Esophagus squamous epithelium (tissue), 5 donors: ENCODE data around the gene OBSCN. TPM values are rescaled to one million over a fixed set of nuclear protein-coding genes. Genes with fewer than 3 reads are reported as not detected.

Source experiments
- DNase-seq: peaks from one replicate; lab custom pipeline; 2025; lab: John Stamatoyannopoulos, UW
- H3K27ac ChIP-seq, 4 donors: fragments of 200-600 bp; sonication (generic); one replicate each; pipeline ENCODE4 v1.5.1; 2016 to 2019; ENCODE audit warnings: mild to moderate bottlenecking in 1 of 4
- H3K27me3 ChIP-seq, 4 donors: fragments of 200-600 bp; sonication (generic); 1 replicate in 3 of 4; 2 replicates in 1 of 4; pipeline versions ENCODE4 v1.5.1 to v1.6.0; 2017 to 2021; ENCODE audit warnings: antibody characterized with exemption in 1 of 4
- H3K36me3 ChIP-seq, 3 donors: fragments of 200-600 bp; sonication (generic); one replicate each; pipeline ENCODE4 v1.5.1; 2016 to 2019
- H3K4me1 ChIP-seq, 3 donors: fragments of 200-600 bp; sonication (generic); one replicate each; pipeline ENCODE4 v1.5.1; 2017 to 2019
- H3K4me3 ChIP-seq, 4 donors: fragments of 200-600 bp; sonication (generic); 1 replicate in 3 of 4; 2 replicates in 1 of 4; pipeline ENCODE4 v1.5.1; 2016 to 2019; ENCODE audit warnings: mild to moderate bottlenecking in 2 of 4, moderate library complexity in 1 of 4
- H3K9me3 ChIP-seq, 3 donors: fragments of 200-600 bp; sonication (generic); one replicate each; pipeline ENCODE4 v1.5.1; 2016 to 2019
- POLR2A ChIP-seq, 4 donors: fragments of 450-650 bp; IDR thresholded peaks; one replicate each; pipeline ENCODE4 v1.6.1; 2017; ENCODE audit warnings: antibody characterized with exemption in 4 of 4, mild to moderate bottlenecking in 4 of 4, moderate library complexity in 3 of 4
- WGBS, 2 donors: methylation state at CpG; one replicate each; pipeline ENCODE4 v1.1.5; 2018; 5-methylcytosine and 5-hydroxymethylcytosine counted together
- intact Hi-C: fragments of 100-400 bp; cut with DNase I; formaldehyde crosslinking; loops from one replicate; pipeline ENCODE4 v1.15.0; 2022
- total RNA-seq, 4 donors: library from RNA; depleted of rRNA; stranded (reverse); fragments of >200 nt; gene quantifications; one replicate each; pipeline ENCODE4 v1.1.0, GENCODE V29; 2016
- TF ChIP-seq, protein P1 (sequence below), 6 experiments: fragments of 450-650 bp in 4 of 6; fragments of 200-600 bp in 2 of 6; sonication (generic) in 2 of 6; IDR thresholded peaks; one replicate each; pipeline ENCODE4 v1.5.1; 2016 to 2019; ENCODE audit warnings: antibody characterized with exemption in 6 of 6, mild to moderate bottlenecking in 4 of 6, moderate library complexity in 4 of 6
- donor health status: DM: yes; HTN: yes; CAD: no.

Gene OBSCN
- total RNA-seq, 4 donors from 2014 or later: 4.0 to 53.2 (median 13.8) TPM

GRCh38 chr1:228308628-228309325, 100.9 kb downstream of the OBSCN start:
- Histone ChIP-seq H3K4me3 (no peak overlapping the region), H3K27me3 (peaks cover 0 to 10% (median 0%) of the 10 kb centered on the region in 4 donors), H3K36me3 (peaks cover 0 to 14% (median 0%) of the 10 kb centered on the region in 3 donors), H3K4me1 (no peaks in the 10 kb centered on the region), H3K27ac (no peak overlapping the region), H3K9me3 (peaks cover 0 to 14% (median 9%) of the 10 kb centered on the region in 3 donors)
- intact Hi-C loops: no loop called here
- WGBS, 2 donors: 59 to 96% methylated on average over 3 to 5 of the region's 8 CpGs
- TF ChIP-seq, protein P1, sequence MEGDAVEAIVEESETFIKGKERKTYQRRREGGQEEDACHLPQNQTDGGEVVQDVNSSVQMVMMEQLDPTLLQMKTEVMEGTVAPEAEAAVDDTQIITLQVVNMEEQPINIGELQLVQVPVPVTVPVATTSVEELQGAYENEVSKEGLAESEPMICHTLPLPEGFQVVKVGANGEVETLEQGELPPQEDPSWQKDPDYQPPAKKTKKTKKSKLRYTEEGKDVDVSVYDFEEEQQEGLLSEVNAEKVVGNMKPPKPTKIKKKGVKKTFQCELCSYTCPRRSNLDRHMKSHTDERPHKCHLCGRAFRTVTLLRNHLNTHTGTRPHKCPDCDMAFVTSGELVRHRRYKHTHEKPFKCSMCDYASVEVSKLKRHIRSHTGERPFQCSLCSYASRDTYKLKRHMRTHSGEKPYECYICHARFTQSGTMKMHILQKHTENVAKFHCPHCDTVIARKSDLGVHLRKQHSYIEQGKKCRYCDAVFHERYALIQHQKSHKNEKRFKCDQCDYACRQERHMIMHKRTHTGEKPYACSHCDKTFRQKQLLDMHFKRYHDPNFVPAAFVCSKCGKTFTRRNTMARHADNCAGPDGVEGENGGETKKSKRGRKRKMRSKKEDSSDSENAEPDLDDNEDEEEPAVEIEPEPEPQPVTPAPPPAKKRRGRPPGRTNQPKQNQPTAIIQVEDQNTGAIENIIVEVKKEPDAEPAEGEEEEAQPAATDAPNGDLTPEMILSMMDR (IDR thresholded peaks at IDR 0.05): no peak
- TF ChIP-seq POLR2A (IDR thresholded peaks at IDR 0.05): no peak
- no peak for DNase-seq

DNA sequence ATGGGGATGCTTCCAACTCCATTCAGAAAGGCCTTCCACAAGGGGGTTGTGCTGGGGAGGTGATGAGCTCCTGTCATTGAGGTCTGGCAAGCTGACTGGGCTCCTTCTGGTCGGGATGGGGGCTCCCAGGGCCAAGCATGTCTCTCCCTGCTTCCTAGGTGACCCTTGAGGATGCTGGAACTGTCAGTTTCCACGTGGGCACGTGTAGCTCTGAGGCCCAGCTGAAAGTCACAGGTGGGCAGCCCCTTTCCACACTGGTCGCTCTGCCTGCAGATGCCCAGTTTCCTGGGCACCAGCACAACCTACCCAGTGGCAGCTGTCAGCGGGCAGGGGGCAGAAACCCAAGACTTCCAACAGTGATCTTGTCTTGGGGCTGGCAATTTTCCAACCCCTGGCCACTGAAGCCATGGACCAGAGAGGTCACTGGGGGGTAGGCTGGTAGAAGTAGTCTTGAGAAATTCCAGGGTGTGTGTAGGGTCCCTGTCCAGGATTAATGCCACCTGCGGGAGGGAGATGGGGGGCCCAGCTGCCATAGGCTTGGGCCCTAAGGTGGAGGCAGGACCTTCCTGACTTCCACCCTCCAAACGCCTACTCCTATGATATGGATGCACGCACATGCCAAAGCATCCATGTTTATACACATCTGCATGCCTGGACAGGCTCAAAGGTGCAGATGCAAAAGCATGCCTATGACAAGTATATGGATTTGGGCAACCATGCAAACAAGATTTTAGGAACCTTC, 101.7 kb downstream of the OBSCN start:
- no peak for TF ChIP-seq POLR2A (IDR thresholded peaks at IDR 0.05)
- TF ChIP-seq, protein P1 (IDR thresholded peaks at IDR 0.05): no peak
- no peak for DNase-seq
- H3K36me3 ChIP-seq: peaks cover 0 to 12% (median 0%) of the 10 kb centered on the region in 3 donors

GRCh38 chr1:228310162-228310792, 102.4 kb downstream of the OBSCN start:
- 87 to 90% methylated on average over 3 of the region's 3 CpGs for WGBS, 2 donors
- no peak overlapping the region for H3K4me3 ChIP-seq
- H3K9me3 ChIP-seq: peaks cover 0 to 14% (median 9%) of the 10 kb centered on the region in 3 donors
- H3K36me3 ChIP-seq: peaks cover 0 to 12% (median 0%) of the 10 kb centered on the region in 3 donors
- intact Hi-C loops: no loop called here
- H3K27me3 ChIP-seq: peaks cover 0 to 10% (median 0%) of the 10 kb centered on the region in 4 donors
- H3K27ac ChIP-seq: no peak overlapping the region
- H3K4me1 ChIP-seq: no peaks in the 10 kb centered on the region
- no peak for DNase-seq
- TF ChIP-seq POLR2A (IDR thresholded peaks at IDR 0.05): no peak
- TF ChIP-seq, protein P1 (IDR thresholded peaks at IDR 0.05): no peak

More for the DNA sequence above, 101.7 kb downstream of the OBSCN start:
- peaks cover 0 to 14% (median 9%) of the 10 kb centered on the region in 3 donors for H3K9me3 ChIP-seq
- H3K4me3 ChIP-seq: no peak overlapping the region
- 54 to 77% methylated on average over 6 to 7 of the region's 8 CpGs for WGBS, 2 donors
- intact Hi-C loops: no loop called here
- no peak overlapping the region for H3K27ac ChIP-seq
- peaks cover 0 to 10% (median 0%) of the 10 kb centered on the region in 4 donors for H3K27me3 ChIP-seq
- no peaks in the 10 kb centered on the region for H3K4me1 ChIP-seq

- intact Hi-C loops: no loop called here
- no peak overlapping the region for H3K27ac ChIP-seq
- peaks cover 0 to 10% (median 0%) of the 10 kb centered on the region in 4 donors for H3K27me3 ChIP-seq
- no peaks in the 10 kb centered on the region for H3K4me1 ChIP-seq
- WGBS, 2 donors: 97% methylated on average over 3 of the region's 3 CpGs
- no peak overlapping the region for H3K4me3 ChIP-seq
- TF ChIP-seq, protein P1 (IDR thresholded peaks at IDR 0.05): no peak
- no peak for TF ChIP-seq POLR2A (IDR thresholded peaks at IDR 0.05)
- H3K36me3 ChIP-seq: peaks cover 0 to 18% (median 0%) of the 10 kb centered on the region in 3 donors
- DNase-seq: no peak
- H3K9me3 ChIP-seq: peaks cover 0 to 14% (median 9%) of the 10 kb centered on the region in 3 donors
These were observed 103.2 kb downstream of the OBSCN start for GRCh38 chr1:228311091-228311490.
